ENCODE measurements around the gene MSRB1.

Gene MSRB1

DNA sequence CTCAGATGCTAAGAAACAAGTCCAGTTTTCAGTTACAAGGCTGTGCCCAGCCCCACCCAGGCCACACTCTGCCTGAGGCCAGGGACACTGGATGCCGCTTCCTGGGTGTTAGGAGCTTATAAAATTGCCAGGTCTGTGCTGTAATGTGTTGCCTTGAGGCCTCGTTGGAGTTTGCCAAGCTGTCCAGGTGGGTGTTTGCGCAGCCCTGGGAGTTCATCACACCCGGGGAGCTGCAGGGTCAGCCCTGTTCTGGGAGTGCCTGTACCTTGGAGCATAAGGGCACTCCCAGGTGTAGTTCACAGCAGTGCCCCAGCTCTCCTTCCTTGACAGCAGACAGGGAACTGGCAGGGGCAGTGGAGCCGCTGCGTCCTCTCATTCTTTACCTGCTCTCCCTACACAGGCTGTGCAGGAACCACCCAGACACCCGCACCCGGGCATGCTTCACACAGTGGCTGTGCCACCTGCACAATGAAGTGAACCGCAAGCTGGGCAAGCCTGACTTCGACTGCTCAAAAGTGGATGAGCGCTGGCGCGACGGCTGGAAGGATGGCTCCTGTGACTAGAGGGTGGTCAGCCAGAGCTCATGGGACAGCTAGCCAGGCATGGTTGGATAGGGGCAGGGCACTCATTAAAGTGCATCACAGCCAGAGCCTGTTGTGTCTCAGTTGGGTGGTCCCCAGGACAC, 42.6 kb upstream of the MSRB1 start:
- no peaks in the 10 kb centered on the region; the same call in 1 of the 2 replicates for H3F3A ChIP-seq (ENCODE audit: insufficient read depth, low read length)
- peak overlapping the region; percentile 66 for H3K4me3 ChIP-seq (ENCODE audit: low read depth, low read length, poor library complexity, severe bottlenecking)
- peaks cover 6% of the 10 kb centered on the region; the same call in 1 of the 2 replicates for H3K27me3 ChIP-seq (ENCODE audit: insufficient read depth, low read length)
- peak overlapping the region; percentile 87 for H3K4me2 ChIP-seq (ENCODE audit: low read length)
- peaks cover 23% of the 10 kb centered on the region for H3K4me1 ChIP-seq (ENCODE audit: insufficient read depth, low read length, severe bottlenecking)
- peaks cover 13% of the 10 kb centered on the region for H3K36me3 ChIP-seq (ENCODE audit: insufficient read depth, low read length)
- TF ChIP-seq, protein P1, sequence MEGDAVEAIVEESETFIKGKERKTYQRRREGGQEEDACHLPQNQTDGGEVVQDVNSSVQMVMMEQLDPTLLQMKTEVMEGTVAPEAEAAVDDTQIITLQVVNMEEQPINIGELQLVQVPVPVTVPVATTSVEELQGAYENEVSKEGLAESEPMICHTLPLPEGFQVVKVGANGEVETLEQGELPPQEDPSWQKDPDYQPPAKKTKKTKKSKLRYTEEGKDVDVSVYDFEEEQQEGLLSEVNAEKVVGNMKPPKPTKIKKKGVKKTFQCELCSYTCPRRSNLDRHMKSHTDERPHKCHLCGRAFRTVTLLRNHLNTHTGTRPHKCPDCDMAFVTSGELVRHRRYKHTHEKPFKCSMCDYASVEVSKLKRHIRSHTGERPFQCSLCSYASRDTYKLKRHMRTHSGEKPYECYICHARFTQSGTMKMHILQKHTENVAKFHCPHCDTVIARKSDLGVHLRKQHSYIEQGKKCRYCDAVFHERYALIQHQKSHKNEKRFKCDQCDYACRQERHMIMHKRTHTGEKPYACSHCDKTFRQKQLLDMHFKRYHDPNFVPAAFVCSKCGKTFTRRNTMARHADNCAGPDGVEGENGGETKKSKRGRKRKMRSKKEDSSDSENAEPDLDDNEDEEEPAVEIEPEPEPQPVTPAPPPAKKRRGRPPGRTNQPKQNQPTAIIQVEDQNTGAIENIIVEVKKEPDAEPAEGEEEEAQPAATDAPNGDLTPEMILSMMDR (IDR thresholded peaks at IDR 0.05; ENCODE audit: low read length): no peak
- no peak for TF ChIP-seq EZH2 (IDR thresholded peaks at IDR 0.05; ENCODE audit: borderline replicate concordance, low read length)
- no peaks in the 10 kb centered on the region for H3K79me2 ChIP-seq (ENCODE audit: insufficient read depth, low read length)
- H3K9me3 ChIP-seq (ENCODE audit: low read length): no peaks in the 10 kb centered on the region
- no peak overlapping the region for H2AFZ ChIP-seq (ENCODE audit: low read length)
- H3K27ac ChIP-seq (ENCODE audit: low read depth, low read length, poor library complexity, severe bottlenecking): no peak overlapping the region
- no peaks in the 10 kb centered on the region for H3K9me2 ChIP-seq (ENCODE audit: low read depth, low read length)
- H3K9ac ChIP-seq (ENCODE audit: low read length): no peak overlapping the region
- H4K20me1 ChIP-seq (ENCODE audit: insufficient read depth, low read length): no peaks in the 10 kb centered on the region

DNA sequence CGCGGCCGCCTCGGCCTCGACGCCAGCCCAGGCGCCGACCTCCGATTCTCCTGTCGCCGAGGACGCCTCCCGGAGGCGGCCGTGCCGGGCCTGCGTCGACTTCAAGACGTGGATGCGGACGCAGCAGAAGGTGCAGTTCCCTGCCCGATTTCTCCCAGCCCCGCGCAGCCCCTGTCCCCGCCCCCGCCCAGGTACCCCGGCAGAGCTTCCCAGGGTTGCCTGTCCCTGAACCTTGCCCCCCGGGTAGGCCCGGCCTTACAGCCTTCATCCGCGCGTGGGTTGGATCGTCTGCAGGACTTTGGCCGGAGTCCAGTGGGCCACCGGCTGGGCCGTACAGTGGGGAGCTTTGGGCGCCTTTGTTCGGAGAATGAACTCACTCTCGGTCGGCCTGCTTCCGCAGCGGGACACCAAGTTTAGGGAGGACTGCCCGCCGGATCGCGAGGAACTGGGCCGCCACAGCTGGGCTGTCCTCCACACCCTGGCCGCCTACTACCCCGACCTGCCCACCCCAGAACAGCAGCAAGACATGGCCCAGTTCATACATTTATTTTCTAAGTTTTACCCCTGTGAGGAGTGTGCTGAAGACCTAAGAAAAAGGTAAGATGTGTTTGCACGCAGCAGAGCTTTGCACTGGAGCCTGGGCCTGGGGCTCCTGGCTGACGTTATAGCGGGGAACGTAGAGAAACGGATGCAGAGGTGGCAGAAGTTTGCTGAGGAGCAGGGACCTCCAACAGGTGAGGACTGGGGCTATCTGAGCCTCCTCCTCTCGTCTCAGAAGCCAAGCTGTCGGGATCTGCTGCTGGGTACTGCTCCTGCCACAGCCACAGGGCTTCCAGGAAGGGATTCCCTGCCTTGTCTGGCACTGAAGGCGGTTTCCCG, 41.6 kb upstream of the MSRB1 start:
- peaks cover 13% of the 10 kb centered on the region for H3K36me3 ChIP-seq (ENCODE audit: insufficient read depth, low read length)
- no peak overlapping the region for H3K27ac ChIP-seq (ENCODE audit: low read depth, low read length, poor library complexity, severe bottlenecking)
- peak overlapping the region; percentile 87 for H3K4me2 ChIP-seq (ENCODE audit: low read length)
- no peak for TF ChIP-seq EZH2 (IDR thresholded peaks at IDR 0.05; ENCODE audit: borderline replicate concordance, low read length)
- TF ChIP-seq, protein P1 (IDR thresholded peaks at IDR 0.05; ENCODE audit: low read length): no peak
- peaks cover 6% of the 10 kb centered on the region; the same call in 1 of the 2 replicates for H3K27me3 ChIP-seq (ENCODE audit: insufficient read depth, low read length)
- no peak overlapping the region for H2AFZ ChIP-seq (ENCODE audit: low read length)
- H3K4me1 ChIP-seq (ENCODE audit: insufficient read depth, low read length, severe bottlenecking): peaks cover 18% of the 10 kb centered on the region
- H4K20me1 ChIP-seq (ENCODE audit: insufficient read depth, low read length): no peaks in the 10 kb centered on the region
- no peaks in the 10 kb centered on the region for H3K9me2 ChIP-seq (ENCODE audit: low read depth, low read length)
- no peaks in the 10 kb centered on the region for H3K9me3 ChIP-seq (ENCODE audit: low read length)
- peak overlapping the region; percentile 66 for H3K9ac ChIP-seq (ENCODE audit: low read length)
- H3F3A ChIP-seq (ENCODE audit: insufficient read depth, low read length): no peaks in the 10 kb centered on the region; the same call in 1 of the 2 replicates
- H3K79me2 ChIP-seq (ENCODE audit: insufficient read depth, low read length): no peaks in the 10 kb centered on the region
- peak overlapping the region; percentile 66 for H3K4me3 ChIP-seq (ENCODE audit: low read depth, low read length, poor library complexity, severe bottlenecking)

DNA sequence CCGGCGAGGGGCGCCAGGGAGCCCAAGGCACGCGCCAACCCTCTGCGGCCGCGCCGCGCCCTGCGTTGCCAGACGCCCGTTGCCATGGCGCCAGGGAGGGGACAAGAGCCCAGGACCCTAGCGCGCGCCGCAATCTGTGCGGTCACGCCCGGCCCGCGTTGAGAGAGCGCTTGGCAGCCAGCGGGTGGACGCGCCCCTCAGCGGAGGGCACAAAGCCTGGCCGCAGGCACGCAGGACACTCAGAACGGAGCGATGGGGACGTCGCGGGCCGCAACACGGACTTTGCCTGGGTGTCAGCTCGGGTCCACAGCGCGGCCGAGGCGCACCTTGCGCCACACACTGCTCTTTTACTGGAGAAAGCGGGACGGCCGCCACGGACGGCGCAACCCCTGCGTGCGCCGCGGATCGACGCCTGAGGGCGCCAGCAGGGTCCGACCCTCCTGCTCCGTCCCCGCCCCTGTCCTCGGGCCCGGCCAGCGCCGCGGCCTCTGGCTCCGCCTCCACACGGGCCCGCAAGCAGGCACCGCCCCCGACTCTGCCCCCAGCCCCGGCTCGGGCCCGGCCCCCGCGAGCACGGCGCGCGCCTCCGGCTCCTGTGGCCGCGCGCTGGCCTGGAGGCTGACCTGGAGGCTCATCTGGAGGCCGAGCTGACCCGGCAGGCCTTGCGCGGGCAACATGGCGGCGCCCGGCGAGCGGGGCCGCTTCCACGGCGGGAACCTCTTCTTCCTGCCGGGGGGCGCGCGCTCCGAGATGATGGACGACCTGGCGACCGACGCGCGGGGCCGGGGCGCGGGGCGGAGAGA, 40.7 kb upstream of the MSRB1 start, which contains the start of gene GFER:
TSS of gene GFER (plus strand) at position 650 of the 803 bp plus-strand sequence. CDS start at position 676, 26 bp downstream.
- Histone ChIP-seq H3K9me2 (ENCODE audit: low read depth, low read length) (no peaks in the 10 kb centered on the region), H3K4me1 (ENCODE audit: insufficient read depth, low read length, severe bottlenecking) (peaks cover 22% of the 10 kb centered on the region), H3K36me3 (ENCODE audit: insufficient read depth, low read length) (peaks cover 15% of the 10 kb centered on the region), H3K4me3 (ENCODE audit: low read depth, low read length, poor library complexity, severe bottlenecking) (peak within 1 kb of the TSS; percentile 66), H3K9ac (ENCODE audit: low read length) (peak within 1 kb of the TSS; percentile 66), H3K9me3 (ENCODE audit: low read length) (no peaks in the 10 kb centered on the region), H3K79me2 (ENCODE audit: insufficient read depth, low read length) (no peaks in the 10 kb centered on the region), H2AFZ (ENCODE audit: low read length) (no peak within 1 kb of the TSS), H3K27ac (ENCODE audit: low read depth, low read length, poor library complexity, severe bottlenecking) (no peak within 1 kb of the TSS), H4K20me1 (ENCODE audit: insufficient read depth, low read length) (no peaks in the 10 kb centered on the region), H3F3A (ENCODE audit: insufficient read depth, low read length) (no peaks in the 10 kb centered on the region), H3K4me2 (ENCODE audit: low read length) (peak within 1 kb of the TSS; percentile 87), H3K27me3 (ENCODE audit: insufficient read depth, low read length) (no peaks in the 10 kb centered on the region; the same call in 1 of the 2 replicates)
- TF ChIP-seq EZH2 (IDR thresholded peaks at IDR 0.05; ENCODE audit: borderline replicate concordance, low read length): no peak
- TF ChIP-seq, protein P1 (IDR thresholded peaks at IDR 0.05; ENCODE audit: low read length): peak; percentile 33; the same call in 1 of the 2 replicates

All from OCI-LY1 (cell line).